Measurements from ENCODE around the gene KAT2B. TPM values are rescaled to one million over a fixed set of nuclear protein-coding genes. Genes with fewer than 3 reads are reported as not detected.

Gene KAT2B
- total RNA-seq: 10 to 100 TPM; 30.8 to 57.3 (median 44.0) TPM

DNA sequence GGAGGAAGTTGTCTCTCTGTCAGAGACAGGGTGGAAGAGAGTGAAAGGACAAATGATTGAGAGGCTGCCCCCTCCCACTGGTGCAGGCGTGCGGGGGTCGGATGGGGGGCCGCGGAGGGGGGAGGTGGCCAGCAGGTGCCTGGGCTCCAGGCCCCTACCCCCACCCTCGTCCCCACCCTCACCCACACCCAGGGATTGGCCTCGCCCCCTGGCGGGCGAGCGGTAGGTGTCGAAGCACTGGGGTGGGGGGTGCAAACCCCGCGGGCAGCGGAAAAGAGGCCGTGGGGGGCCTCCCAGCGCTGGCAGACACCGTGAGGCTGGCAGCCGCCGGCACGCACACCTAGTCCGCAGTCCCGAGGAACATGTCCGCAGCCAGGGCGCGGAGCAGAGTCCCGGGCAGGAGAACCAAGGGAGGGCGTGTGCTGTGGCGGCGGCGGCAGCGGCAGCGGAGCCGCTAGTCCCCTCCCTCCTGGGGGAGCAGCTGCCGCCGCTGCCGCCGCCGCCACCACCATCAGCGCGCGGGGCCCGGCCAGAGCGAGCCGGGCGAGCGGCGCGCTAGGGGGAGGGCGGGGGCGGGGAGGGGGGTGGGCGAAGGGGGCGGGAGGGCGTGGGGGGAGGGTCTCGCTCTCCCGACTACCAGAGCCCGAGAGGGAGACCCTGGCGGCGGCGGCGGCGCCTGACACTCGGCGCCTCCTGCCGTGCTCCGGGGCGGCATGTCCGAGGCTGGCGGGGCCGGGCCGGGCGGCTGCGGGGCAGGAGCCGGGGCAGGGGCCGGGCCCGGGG, at the start of gene KAT2B:
Gene KAT2B, plus strand, starts transcription at position 682 of the 783 bp plus-strand sequence. Its CDS starts 32 bp downstream, at position 714.
- Histone ChIP-seq H3K4me3 (peak within 1 kb of the TSS; percentile 44 to 69), H3K27me3 (no peaks in the 10 kb centered on the region), H3K36me3 (no peaks in the 10 kb centered on the region), H3K9me3 (no peaks in the 10 kb centered on the region), H3K27ac (peak within 1 kb of the TSS; percentile 77 to 99 (median 98)), H3K4me1 (peaks cover 3 to 53% (median 17%) of the 10 kb centered on the region in 3 donors)
- ATAC-seq: peak; percentile 83
- TF ChIP-seq POLR2AphosphoS5 (IDR thresholded peaks at IDR 0.05) (peak; percentile 44), EP300 (IDR thresholded peaks at IDR 0.05) (no peak), POLR2A (IDR thresholded peaks at IDR 0.05) (peak; percentile 53 to 68)
- TF ChIP-seq, protein P1, sequence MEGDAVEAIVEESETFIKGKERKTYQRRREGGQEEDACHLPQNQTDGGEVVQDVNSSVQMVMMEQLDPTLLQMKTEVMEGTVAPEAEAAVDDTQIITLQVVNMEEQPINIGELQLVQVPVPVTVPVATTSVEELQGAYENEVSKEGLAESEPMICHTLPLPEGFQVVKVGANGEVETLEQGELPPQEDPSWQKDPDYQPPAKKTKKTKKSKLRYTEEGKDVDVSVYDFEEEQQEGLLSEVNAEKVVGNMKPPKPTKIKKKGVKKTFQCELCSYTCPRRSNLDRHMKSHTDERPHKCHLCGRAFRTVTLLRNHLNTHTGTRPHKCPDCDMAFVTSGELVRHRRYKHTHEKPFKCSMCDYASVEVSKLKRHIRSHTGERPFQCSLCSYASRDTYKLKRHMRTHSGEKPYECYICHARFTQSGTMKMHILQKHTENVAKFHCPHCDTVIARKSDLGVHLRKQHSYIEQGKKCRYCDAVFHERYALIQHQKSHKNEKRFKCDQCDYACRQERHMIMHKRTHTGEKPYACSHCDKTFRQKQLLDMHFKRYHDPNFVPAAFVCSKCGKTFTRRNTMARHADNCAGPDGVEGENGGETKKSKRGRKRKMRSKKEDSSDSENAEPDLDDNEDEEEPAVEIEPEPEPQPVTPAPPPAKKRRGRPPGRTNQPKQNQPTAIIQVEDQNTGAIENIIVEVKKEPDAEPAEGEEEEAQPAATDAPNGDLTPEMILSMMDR (IDR thresholded peaks at IDR 0.05): peak; percentile 63 to 88 (median 72)
- 0% methylated on average over 10 of the region's 75 CpGs; no CpG with 5 or more reads in 1 of the 2 donors for WGBS, 2 donors (ENCODE audit: low coverage in 1 of 2)

DNA sequence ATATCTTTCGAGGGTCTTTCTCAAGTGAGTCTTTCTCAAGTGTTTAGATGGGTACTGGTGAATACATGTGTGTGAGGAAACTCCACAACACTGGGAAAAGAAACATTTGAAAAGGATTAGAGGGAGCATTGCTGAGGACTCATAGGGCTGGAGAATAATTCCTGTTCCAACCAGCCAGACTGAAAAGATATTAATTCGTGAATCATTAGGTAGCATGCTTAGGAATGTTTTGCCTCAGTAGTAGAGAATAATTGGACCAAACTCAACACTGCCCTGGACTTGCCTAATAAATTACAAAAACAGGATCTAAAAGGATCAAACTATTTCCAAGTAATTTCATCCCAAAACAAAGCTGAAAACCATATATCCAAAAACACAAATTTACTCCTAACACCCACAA, 45.5 kb upstream of the KAT2B start:
- H3K36me3 ChIP-seq: no peaks in the 10 kb centered on the region
- ATAC-seq: no peak
- 73 to 82% methylated on average over 2 of the region's 2 CpGs for WGBS, 2 donors (ENCODE audit: low coverage in 1 of 2)
- no peak for TF ChIP-seq POLR2A (IDR thresholded peaks at IDR 0.05)
- TF ChIP-seq, protein P1 (IDR thresholded peaks at IDR 0.05): no peak
- TF ChIP-seq POLR2AphosphoS5 (IDR thresholded peaks at IDR 0.05): no peak
- no peak for TF ChIP-seq EP300 (IDR thresholded peaks at IDR 0.05)
- no peak overlapping the region for H3K27ac ChIP-seq
- no peaks in the 10 kb centered on the region for H3K4me1 ChIP-seq
- no peaks in the 10 kb centered on the region for H3K27me3 ChIP-seq
- no peak overlapping the region for H3K4me3 ChIP-seq
- no peaks in the 10 kb centered on the region for H3K9me3 ChIP-seq

DNA sequence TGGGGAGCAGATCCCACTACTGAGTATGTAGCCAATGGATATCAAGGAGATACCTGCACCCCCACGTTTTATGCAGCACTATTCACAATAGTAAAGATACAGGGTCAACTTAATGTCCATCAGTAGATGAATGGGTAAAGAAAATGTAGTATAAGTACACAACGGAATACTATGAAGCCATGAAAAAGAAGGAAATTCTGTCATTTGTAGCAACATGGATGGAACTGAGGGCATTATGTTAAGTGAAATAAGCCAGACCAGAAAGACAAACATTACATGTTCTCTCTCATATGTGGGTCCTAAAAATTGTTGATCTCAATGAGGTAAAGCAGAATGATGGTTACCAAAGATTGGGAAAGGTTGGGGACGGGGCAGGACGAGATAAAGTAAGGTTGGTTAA, 42.7 kb upstream of the KAT2B start:
- TF ChIP-seq EP300 (IDR thresholded peaks at IDR 0.05): no peak
- Histone ChIP-seq H3K36me3 (no peaks in the 10 kb centered on the region), H3K9me3 (no peaks in the 10 kb centered on the region), H3K27ac (no peak overlapping the region), H3K4me1 (no peaks in the 10 kb centered on the region), H3K27me3 (no peaks in the 10 kb centered on the region), H3K4me3 (no peak overlapping the region)
- ATAC-seq: no peak
- WGBS, 2 donors (ENCODE audit: low coverage in 1 of 2): 95 to 100% methylated on average over 3 to 4 of the region's 4 CpGs

DNA sequence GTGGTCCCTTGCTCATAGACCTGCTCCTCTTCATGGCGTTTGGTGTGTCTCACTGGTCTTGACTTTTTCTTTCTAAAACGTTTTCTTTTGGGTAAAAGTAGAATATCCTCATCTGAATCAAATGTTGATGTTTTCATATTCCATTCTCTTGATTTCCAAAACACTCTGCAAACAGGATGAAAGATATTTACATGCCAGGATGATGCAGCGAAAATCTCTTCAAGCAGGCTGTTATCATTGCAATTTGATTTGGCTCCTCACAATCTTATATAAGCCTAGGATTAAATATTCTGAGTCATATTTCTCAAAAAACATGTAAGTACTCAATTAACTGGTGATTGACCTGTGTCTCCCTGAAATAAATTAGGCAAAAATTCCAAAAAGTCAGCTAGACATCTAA, 38.3 kb upstream of the KAT2B start:
- TF ChIP-seq, protein P1 (IDR thresholded peaks at IDR 0.05): no peak
- TF ChIP-seq EP300 (IDR thresholded peaks at IDR 0.05) (no peak), POLR2AphosphoS5 (IDR thresholded peaks at IDR 0.05) (no peak), POLR2A (IDR thresholded peaks at IDR 0.05) (no peak)
- Histone ChIP-seq H3K4me1 (no peaks in the 10 kb centered on the region), H3K4me3 (no peak overlapping the region), H3K9me3 (no peaks in the 10 kb centered on the region), H3K36me3 (no peaks in the 10 kb centered on the region), H3K27me3 (no peaks in the 10 kb centered on the region), H3K27ac (no peak overlapping the region)
- no peak for ATAC-seq
- WGBS, 2 donors (ENCODE audit: low coverage in 1 of 2): 61 to 69% methylated on average over 2 to 3 of the region's 3 CpGs

DNA sequence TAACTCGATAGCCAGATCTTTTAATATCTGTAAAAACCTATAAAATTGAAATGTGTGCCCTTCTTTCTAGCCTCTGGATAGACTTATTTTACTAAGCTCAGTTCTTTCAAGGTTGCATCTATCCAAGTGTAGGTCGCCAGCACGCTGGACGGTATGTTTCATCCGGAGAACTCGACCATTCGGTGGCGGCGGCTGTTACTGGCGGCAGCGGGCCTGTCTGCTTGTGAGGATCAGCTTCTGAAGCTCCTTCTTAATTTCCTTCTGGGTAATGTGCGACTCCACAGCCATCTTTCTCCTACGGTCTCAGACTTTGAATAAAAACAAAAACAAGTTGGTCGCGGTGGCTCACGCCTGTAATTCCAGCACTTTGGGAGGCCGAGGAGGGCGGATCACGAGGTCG, 32.3 kb upstream of the KAT2B start:
- no peak overlapping the region for H3K4me3 ChIP-seq
- TF ChIP-seq, protein P1 (IDR thresholded peaks at IDR 0.05): no peak
- TF ChIP-seq EP300 (IDR thresholded peaks at IDR 0.05) (no peak), POLR2AphosphoS5 (IDR thresholded peaks at IDR 0.05) (no peak), POLR2A (IDR thresholded peaks at IDR 0.05) (no peak)
- no peaks in the 10 kb centered on the region for H3K9me3 ChIP-seq
- no peaks in the 10 kb centered on the region for H3K27me3 ChIP-seq
- no peak for ATAC-seq
- H3K36me3 ChIP-seq: no peaks in the 10 kb centered on the region
- H3K4me1 ChIP-seq: no peaks in the 10 kb centered on the region
- 91 to 95% methylated on average over 3 to 11 of the region's 20 CpGs for WGBS, 2 donors (ENCODE audit: low coverage in 1 of 2)
- no peak overlapping the region for H3K27ac ChIP-seq

Measured in gastroesophageal sphincter (tissue), 4 donors.